K562 (cell line): Measurements from ENCODE around the gene PPP1R1C. TPM values are rescaled to one million over a fixed set of nuclear protein-coding genes. Genes with fewer than 3 reads are reported as not detected.

Experiments used
- ATAC-seq: fragments of 200-7000 bp; cut with Tn5 transposase; 3 replicates; pipeline ENCODE4 v1.9.1; 2020; ENCODE audit warnings: moderate library complexity
- BruUV-seq: library from RNA; stranded (reverse); fragments of 400-500 nt; replicated peaks from 2 replicates; lab custom pipeline; 2021; lab: Mats Ljungman, UMichigan
- CTCF ChIA-PET: fragments of 300-600 bp; formaldehyde crosslinking; extraction: SDS; loops from one replicate; lab custom pipeline; 2021; ENCODE audit warnings: low intra/inter-chr PET ratio; lab: Yijun Ruan, JAX
- POLR2A ChIA-PET: fragments of 300-600, 350-650 bp; sonication (Branson Sonifier 250); formaldehyde crosslinking; extraction: SDS; loops from one replicate; lab custom pipeline; 2021; ENCODE audit warnings: antibody characterized with exemption, inconsistent platforms; lab: Yijun Ruan, JAX
- DNase-seq, 4 experiments: peaks; one replicate each; pipeline versions ENCODE4 v3.0.0 to v3.0.0-alpha.2; 2011 to 2018; ENCODE audit warnings: low spot score in 3 of 4, mixed read lengths in 3 of 4; ENCODE audit errors: extremely low read depth in 1 of 4
- FAIRE-seq: peaks from 2 replicates; lab custom pipeline; 2011; peaks lifted over from hg19 to GRCh38; lab: Jason Lieb, UNC
- H2AFZ ChIP-seq: 2 replicates; pipeline ENCODE4 v1.6.0; 2011; ENCODE audit warnings: low read depth, low read length, control low read depth, inconsistent platforms
- H3K27ac ChIP-seq: fragments of 200-600 bp; 3 replicates; pipeline ENCODE4 v1.8.0; 2011; ENCODE audit warnings: low read depth, mild to moderate bottlenecking, control low read depth, inconsistent platforms, low read length, moderate library complexity, mixed read lengths; ENCODE audit errors: extremely low read depth
- H3K27me3 ChIP-seq, 2 experiments: fragments of 300-600 bp in 1 of 2; 2 replicates in 1 of 2; 3 replicates in 1 of 2; pipeline versions ENCODE4 v1.6.0 to v1.8.0; 2011; ENCODE audit warnings: inconsistent platforms in 2 of 2, low read length in 2 of 2, mild to moderate bottlenecking in 1 of 2, mixed read lengths in 1 of 2, moderate library complexity in 1 of 2; ENCODE audit not compliant: control insufficient read depth in 2 of 2, insufficient read depth in 2 of 2
- H3K36me3 ChIP-seq: fragments of 300-600 bp; 3 replicates; pipeline ENCODE4 v1.8.0; 2011; ENCODE audit warnings: mild to moderate bottlenecking, low read length, inconsistent platforms; ENCODE audit not compliant: control insufficient read depth, insufficient read depth
- H3K4me1 ChIP-seq, 2 experiments: fragments of 200-600 bp in 1 of 2; replicated peaks in 1 of 2; 2 replicates in 1 of 2; 3 replicates in 1 of 2; pipeline versions ENCODE4 v1.5.1 to v1.8.0; 2011; ENCODE audit warnings: inconsistent platforms in 2 of 2, low read length in 2 of 2, mild to moderate bottlenecking in 1 of 2, mixed read lengths in 1 of 2, moderate library complexity in 1 of 2; ENCODE audit not compliant: control insufficient read depth in 2 of 2, insufficient read depth in 2 of 2
- H3K4me2 ChIP-seq: 2 replicates; pipeline ENCODE4 v1.6.1; 2011; ENCODE audit warnings: low read length, control low read depth, inconsistent platforms, mixed read lengths; ENCODE audit not compliant: insufficient read depth
- H3K4me3 ChIP-seq: fragments of 200-600 bp; sonication (generic), shearing (Covaris generic); 2 replicates; pipeline ENCODE4 v1.5.1; 2016; ENCODE audit warnings: control low read depth, inconsistent platforms
- H3K79me2 ChIP-seq: fragments of 200-600 bp; 3 replicates; pipeline ENCODE4 v1.8.0; 2011; ENCODE audit warnings: low read length, inconsistent platforms; ENCODE audit not compliant: control insufficient read depth, insufficient read depth
- H3K9ac ChIP-seq, 2 experiments: 2 replicates each; pipeline versions ENCODE4 v1.6.0 to v1.6.1; 2011; ENCODE audit warnings: low read depth in 2 of 2, low read length in 2 of 2, control low read depth in 1 of 2, inconsistent platforms in 1 of 2, mild to moderate bottlenecking in 1 of 2, mixed read lengths in 1 of 2; ENCODE audit not compliant: insufficient read depth in 1 of 2
- H3K9me1 ChIP-seq: one replicate; pipeline ENCODE4 v1.6.0; 2011; ENCODE audit warnings: inconsistent platforms, mild to moderate bottlenecking, low read length, moderate library complexity; ENCODE audit not compliant: control insufficient read depth, insufficient read depth
- H3K9me3 ChIP-seq: replicated peaks from 2 replicates; pipeline ENCODE4 v1.5.1; 2011; ENCODE audit warnings: low read depth, low read length, inconsistent platforms; ENCODE audit not compliant: control insufficient read depth, insufficient read depth
- H4K20me1 ChIP-seq: replicated peaks from 2 replicates; pipeline ENCODE4 v1.6.1; 2011; ENCODE audit warnings: low read length, inconsistent platforms, mixed read lengths; ENCODE audit not compliant: control insufficient read depth, insufficient read depth
- HEY1 ChIP-seq: fragments of 250-450 bp; sonication (Bioruptor Pico); IDR thresholded peaks from 2 replicates; pipeline ENCODE4 v1.5.0; 2020; ENCODE audit warnings: mild to moderate bottlenecking, moderate library complexity, borderline replicate concordance
- ILK ChIP-seq: fragments of 450-650 bp; IDR thresholded peaks from 2 replicates; pipeline ENCODE4 v1.6.1; 2016; ENCODE audit warnings: missing genetic modification characterization, low read depth, mild to moderate bottlenecking, missing compliant biosample characterization, moderate library complexity, borderline replicate concordance
- KDM5B ChIP-seq: fragments of 200-600 bp; sonication (generic); IDR thresholded peaks from 2 replicates; pipeline ENCODE4 v1.6.1; 2012; ENCODE audit warnings: low read depth, mild to moderate bottlenecking, moderate library complexity, low read length, control low read depth, inconsistent platforms; ENCODE audit not compliant: insufficient replicate concordance
- KLF10 ChIP-seq: fragments of 250-450 bp; sonication (Bioruptor Pico); IDR thresholded peaks from 2 replicates; pipeline ENCODE4 v1.6.1; 2021; ENCODE audit warnings: matching md5 sums
- ZHX1 ChIP-seq: fragments of 150-350 bp; conservative IDR thresholded peaks from 2 replicates; pipeline ENCODE4 v1.6.1; 2014; ENCODE audit warnings: low read length
- ZNF124 ChIP-seq: sonication (generic); formaldehyde crosslinking; IDR thresholded peaks from 2 replicates; pipeline ENCODE4 v1.8.1; 2022; ENCODE audit warnings: missing genetic modification reagents
- ZNF253 ChIP-seq: fragments of 250-450 bp; sonication (Bioruptor Pico); conservative IDR thresholded peaks from 2 replicates; pipeline ENCODE4 v1.6.1; 2021; ENCODE audit warnings: mild to moderate bottlenecking
- ZNF766 ChIP-seq: fragments of 200-800 bp; sonication (Bioruptor generic); conservative IDR thresholded peaks from 2 replicates; pipeline ENCODE4 v1.6.1; 2016; ENCODE audit warnings: missing genetic modification characterization, missing compliant biosample characterization
- WGBS: fragments of 100-300 bp; shearing (Covaris generic); methylation state at CpG from one replicate; pipeline ENCODE4 v1.1.6; 2016; ENCODE audit warnings: low coverage, mixed read lengths; ENCODE audit not compliant: insufficient coverage; ENCODE audit errors: missing lambda C conversion rate; 5-methylcytosine and 5-hydroxymethylcytosine counted together
- in situ Hi-C: fragments of 300-500 bp; cut with MboI; formaldehyde crosslinking; loops from 4 replicates; pipeline ENCODE4 v1.15.0; 2018; ENCODE audit warnings: inconsistent platforms, mixed read lengths
- intact Hi-C: fragments of 100-400 bp; cut with micrococcal nuclease; formaldehyde crosslinking; loops from 2 replicates; pipeline ENCODE4 v1.14.2; 2022
- polyA plus RNA-seq, 8 experiments: library from polyadenylated mRNA; depleted of rRNA in 4 of 8; stranded (reverse) in 5 of 8; unstranded in 3 of 8; fragments of >200 nt; fragmentation: Nextera tagmentation in 2 of 8; fragmentation: Illumina TruSeq in 1 of 8; extraction: Ambion mirVana in 2 of 8; extraction: Trizol in 1 of 8; gene quantifications; 2 replicates each; pipeline versions ENCODE4 v1.2.1 to v1.2.3, GENCODE V29; 2011 to 2014; ENCODE audit warnings: inconsistent platforms in 1 of 8, missing spikeins in 1 of 8
- total RNA-seq, 7 experiments: library from RNA; depleted of rRNA in 6 of 7; stranded (reverse); fragments of >200 nt in 6 of 7; fragmentation: Illumina TruSeq in 2 of 7; extraction: Trizol in 2 of 7; gene quantifications; 2 replicates each; pipeline versions ENCODE4 v1.2.1 to v1.2.3, GENCODE V29; 2011 to 2021; ENCODE audit warnings: low replicate concordance in 1 of 7
- TF ChIP-seq, protein P1 (sequence below): fragments of 450-650 bp; IDR thresholded peaks from 2 replicates; pipeline ENCODE4 v1.6.1; 2017; ENCODE audit warnings: antibody characterized with exemption, mild to moderate bottlenecking

Gene PPP1R1C
- total and polyA plus RNA-seq, 9 of the 15 experiments (the other 6 are each of a cell fraction or from before 2014, with no cell fraction given), result 0.09 to 0.64 (median 0.40) TPM; not detected in 2

DNA sequence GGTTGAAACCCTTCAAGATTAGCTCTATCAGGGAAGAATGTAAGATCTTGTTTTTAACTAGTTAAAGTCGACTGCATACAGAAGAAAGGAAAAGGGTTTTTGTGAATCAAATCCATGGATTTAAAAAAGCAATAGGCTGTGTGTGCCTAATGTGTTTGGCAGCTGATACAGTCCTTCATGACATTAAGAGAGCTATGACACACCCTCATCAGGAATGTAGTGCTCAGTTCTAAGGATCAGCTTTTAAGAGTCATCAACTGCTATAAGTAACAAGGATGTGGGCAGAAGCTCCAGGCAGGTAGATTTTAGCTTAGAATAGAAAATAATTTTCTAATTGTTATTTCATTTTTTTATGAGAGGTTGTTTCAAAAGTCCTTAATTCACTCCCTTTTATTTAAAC is 52.9 kb downstream of the PPP1R1C start (continued):
- TF ChIP-seq HEY1 (CRISPR knock-in tag), result no peak
- no peak for TF ChIP-seq KDM5B
- no peak for TF ChIP-seq KLF10
- TF ChIP-seq, protein P1, sequence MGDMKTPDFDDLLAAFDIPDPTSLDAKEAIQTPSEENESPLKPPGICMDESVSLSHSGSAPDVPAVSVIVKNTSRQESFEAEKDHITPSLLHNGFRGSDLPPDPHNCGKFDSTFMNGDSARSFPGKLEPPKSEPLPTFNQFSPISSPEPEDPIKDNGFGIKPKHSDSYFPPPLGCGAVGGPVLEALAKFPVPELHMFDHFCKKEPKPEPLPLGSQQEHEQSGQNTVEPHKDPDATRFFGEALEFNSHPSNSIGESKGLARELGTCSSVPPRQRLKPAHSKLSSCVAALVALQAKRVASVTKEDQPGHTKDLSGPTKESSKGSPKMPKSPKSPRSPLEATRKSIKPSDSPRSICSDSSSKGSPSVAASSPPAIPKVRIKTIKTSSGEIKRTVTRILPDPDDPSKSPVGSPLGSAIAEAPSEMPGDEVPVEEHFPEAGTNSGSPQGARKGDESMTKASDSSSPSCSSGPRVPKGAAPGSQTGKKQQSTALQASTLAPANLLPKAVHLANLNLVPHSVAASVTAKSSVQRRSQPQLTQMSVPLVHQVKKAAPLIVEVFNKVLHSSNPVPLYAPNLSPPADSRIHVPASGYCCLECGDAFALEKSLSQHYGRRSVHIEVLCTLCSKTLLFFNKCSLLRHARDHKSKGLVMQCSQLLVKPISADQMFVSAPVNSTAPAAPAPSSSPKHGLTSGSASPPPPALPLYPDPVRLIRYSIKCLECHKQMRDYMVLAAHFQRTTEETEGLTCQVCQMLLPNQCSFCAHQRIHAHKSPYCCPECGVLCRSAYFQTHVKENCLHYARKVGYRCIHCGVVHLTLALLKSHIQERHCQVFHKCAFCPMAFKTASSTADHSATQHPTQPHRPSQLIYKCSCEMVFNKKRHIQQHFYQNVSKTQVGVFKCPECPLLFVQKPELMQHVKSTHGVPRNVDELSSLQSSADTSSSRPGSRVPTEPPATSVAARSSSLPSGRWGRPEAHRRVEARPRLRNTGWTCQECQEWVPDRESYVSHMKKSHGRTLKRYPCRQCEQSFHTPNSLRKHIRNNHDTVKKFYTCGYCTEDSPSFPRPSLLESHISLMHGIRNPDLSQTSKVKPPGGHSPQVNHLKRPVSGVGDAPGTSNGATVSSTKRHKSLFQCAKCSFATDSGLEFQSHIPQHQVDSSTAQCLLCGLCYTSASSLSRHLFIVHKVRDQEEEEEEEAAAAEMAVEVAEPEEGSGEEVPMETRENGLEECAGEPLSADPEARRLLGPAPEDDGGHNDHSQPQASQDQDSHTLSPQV, result no peak
- no peak for TF ChIP-seq ZNF766
- TF ChIP-seq, all 486 proteins: peak for 0

GRCh38 chr2:182043021-182043420 is 57.4 kb downstream of the PPP1R1C start:
- Histone ChIP-seq H3K9me1 (no peaks in the 10 kb centered on the region), H2AFZ (no peak overlapping the region), H3K27me3 (no peaks in the 10 kb centered on the region), H3K4me3 (no peak overlapping the region), H3K36me3 (no peaks in the 10 kb centered on the region), H3K27ac (no peak overlapping the region), H4K20me1 (no peaks in the 10 kb centered on the region), H3K9ac (no peak overlapping the region), H3K79me2 (no peaks in the 10 kb centered on the region), H3K9me3 (no peaks in the 10 kb centered on the region), H3K4me1 (no peaks in the 10 kb centered on the region), H3K4me2 (no peak overlapping the region)
- DNase-seq (no peak), ATAC-seq (no peak), FAIRE-seq (no peak)
- ChIA-PET POLR2A (no interaction called here), CTCF (no interaction called here)
- TF ChIP-seq ZNF253 (CRISPR knock-in tag), result no peak
- no peak for TF ChIP-seq ZHX1
- no peak for TF ChIP-seq ILK (tag)
- no peak for TF ChIP-seq ZNF124
- intact Hi-C loops (no loop called here), in situ Hi-C loops (no loop called here)
- 0% methylated on average over 1 of the region's 1 CpG for WGBS
- BruUV-seq, result no TSS peak
